ENCODE data around the gene ZMYND15.
A peak's percentile ranks its signal among the peaks of the same experiment; 100 is the strongest.
"Not testable (repeated sequence)": the region's sequence is repeated elsewhere in the genome, so short reads cannot be mapped to it uniquely, and the experiment has no call there.

ZMYND15 gene

DNA sequence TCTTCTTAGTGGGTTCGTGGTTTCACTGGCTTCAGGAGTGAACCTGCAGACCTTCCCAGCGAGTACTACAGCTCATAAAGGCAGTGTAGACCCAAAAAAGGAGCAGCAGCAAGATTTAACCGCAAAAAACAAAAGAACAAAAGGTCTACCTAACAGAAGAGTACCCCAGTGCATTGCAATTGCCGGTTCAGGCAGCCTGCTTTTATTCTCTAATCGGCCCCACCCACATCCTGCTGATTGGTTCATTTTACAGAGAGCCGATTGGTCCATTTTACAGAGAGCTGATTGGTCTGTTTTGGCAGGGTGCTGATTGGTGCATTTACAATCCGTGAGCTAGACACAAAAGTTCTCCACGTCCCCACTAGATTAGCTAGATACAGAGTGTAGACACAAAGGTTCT, 31.2 kb upstream of the ZMYND15 start:
- H3K36me3 Mint-ChIP-seq (ENCODE audit: insufficient read depth), result peaks cover 6% of the 10 kb centered on the region
- H3K4me1 Mint-ChIP-seq, result peaks cover 34% of the 10 kb centered on the region
- DNase-seq (ENCODE audit: low spot score in 2 of 2), result peak in 1 of 2 donors; percentile 61
- H3K9me3 Mint-ChIP-seq, result no peaks in the 10 kb centered on the region
- ATAC-seq (replicated peaks; ENCODE audit: extremely low read depth, poor library complexity, severe bottlenecking), result no peak
- H3K27me3 Mint-ChIP-seq, result no peaks in the 10 kb centered on the region
- H3K4me3 Mint-ChIP-seq, result peak overlapping the region; percentile 46
- no peak overlapping the region for H3K27ac Mint-ChIP-seq (ENCODE audit: low read depth)

GRCh38 chr17:4709794-4710692, 29.6 kb upstream of the ZMYND15 start, which contains the start of gene ARRB2:
TSS of gene ARRB2 (plus strand) at chr17:4710632. CDS start at chr17:4710722, 90 bp downstream.
- H3K4me3 Mint-ChIP-seq, result peak within 1 kb of the TSS; percentile 94
- peaks cover 5% of the 10 kb centered on the region for H3K36me3 Mint-ChIP-seq (ENCODE audit: insufficient read depth)
- DNase-seq (ENCODE audit: low spot score in 2 of 2), result peak; percentile 93 to 98
- H3K4me1 Mint-ChIP-seq, result peaks cover 46% of the 10 kb centered on the region
- H3K9me3 Mint-ChIP-seq, result no peaks in the 10 kb centered on the region
- H3K27ac Mint-ChIP-seq (ENCODE audit: low read depth), result peak within 1 kb of the TSS; percentile 88
- H3K27me3 Mint-ChIP-seq, result no peaks in the 10 kb centered on the region
- ATAC-seq (replicated peaks; ENCODE audit: extremely low read depth, poor library complexity, severe bottlenecking), result peak; percentile 83

DNA sequence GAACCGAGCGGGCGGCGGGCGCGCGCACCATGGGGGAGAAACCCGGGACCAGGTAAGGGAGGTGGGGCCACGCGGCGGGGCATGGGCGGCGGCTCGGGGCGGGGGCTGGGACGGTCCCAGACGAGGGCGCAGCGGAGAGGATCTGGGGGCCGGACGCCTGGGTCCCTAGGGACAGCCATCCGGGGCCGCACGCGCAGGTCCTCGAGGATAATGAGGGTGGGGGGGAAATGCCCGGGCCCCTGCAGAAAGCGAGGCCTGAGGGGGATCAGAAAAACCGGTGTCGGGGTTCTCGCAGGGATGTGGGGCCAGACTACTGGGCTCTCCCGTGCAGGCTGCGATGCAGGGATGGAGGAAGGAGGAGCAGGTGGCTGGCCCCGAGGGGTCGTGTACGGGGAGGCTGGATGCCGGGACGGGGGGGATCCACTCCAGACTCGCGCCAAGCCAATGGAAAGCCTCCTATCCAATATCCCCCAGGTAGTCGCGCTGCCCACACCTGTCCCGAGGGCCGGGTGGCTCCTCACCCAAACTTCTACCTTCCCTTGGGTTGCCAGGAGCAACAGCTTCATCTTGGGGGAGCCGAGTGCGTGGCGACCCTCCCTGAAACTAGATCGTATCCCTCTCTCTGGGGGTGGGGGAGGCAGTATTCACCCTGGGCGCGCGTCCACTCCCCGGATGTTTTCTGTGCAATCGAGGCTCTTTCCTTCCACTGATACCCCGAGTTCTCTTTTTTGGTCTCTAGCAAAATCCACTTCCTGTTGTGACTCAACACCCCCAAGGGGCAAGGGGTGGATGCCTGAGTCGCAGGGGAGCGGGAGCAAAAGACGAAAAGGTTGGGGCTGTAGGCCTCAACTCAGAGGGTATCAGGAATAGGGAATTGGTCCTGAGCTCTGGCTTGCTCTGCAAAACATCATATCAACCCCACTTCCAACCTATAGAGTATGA, 28.7 kb upstream of the ZMYND15 start:
- H3K27me3 Mint-ChIP-seq, result no peaks in the 10 kb centered on the region
- no peaks in the 10 kb centered on the region for H3K9me3 Mint-ChIP-seq
- peak overlapping the region; percentile 94 for H3K4me3 Mint-ChIP-seq
- peaks cover 12% of the 10 kb centered on the region for H3K36me3 Mint-ChIP-seq (ENCODE audit: insufficient read depth)
- H3K27ac Mint-ChIP-seq (ENCODE audit: low read depth), result peak overlapping the region; percentile 88
- DNase-seq (ENCODE audit: low spot score in 2 of 2) (no peak), ATAC-seq (replicated peaks; ENCODE audit: extremely low read depth, poor library complexity, severe bottlenecking) (peak; percentile 1)
- H3K4me1 Mint-ChIP-seq, result peaks cover 53% of the 10 kb centered on the region

DNA sequence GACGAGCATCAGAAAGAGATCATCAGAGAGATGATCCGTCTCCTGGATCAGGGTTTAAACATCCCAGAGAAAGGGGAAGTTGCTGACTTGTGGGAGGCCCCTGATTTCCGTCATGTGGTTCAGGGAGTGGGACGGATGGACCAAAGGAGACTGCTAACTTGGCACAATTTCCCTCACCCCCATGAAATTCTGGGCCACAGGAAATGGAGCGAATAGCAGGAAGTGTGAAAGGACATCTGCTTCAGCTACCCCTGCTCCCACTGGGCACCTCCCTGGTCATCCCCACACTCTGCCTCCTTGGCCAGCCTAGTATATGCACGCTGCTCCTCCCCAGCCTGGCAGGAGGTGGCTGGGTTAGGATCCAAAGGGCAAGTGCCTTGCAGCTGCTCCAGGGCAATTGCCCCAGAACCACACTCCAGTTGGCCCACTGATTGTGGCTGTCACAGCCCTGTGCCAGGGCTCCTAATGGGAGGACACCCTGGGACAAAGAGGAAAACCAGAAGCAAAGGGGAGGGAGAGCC, 27.9 kb upstream of the ZMYND15 start:
- peak overlapping the region; percentile 88 for H3K27ac Mint-ChIP-seq (ENCODE audit: low read depth)
- no peak for DNase-seq (ENCODE audit: low spot score in 2 of 2)
- H3K27me3 Mint-ChIP-seq, result no peaks in the 10 kb centered on the region
- H3K36me3 Mint-ChIP-seq (ENCODE audit: insufficient read depth), result peaks cover 11% of the 10 kb centered on the region
- no peaks in the 10 kb centered on the region for H3K9me3 Mint-ChIP-seq
- peaks cover 53% of the 10 kb centered on the region for H3K4me1 Mint-ChIP-seq
- peak overlapping the region; percentile 94 for H3K4me3 Mint-ChIP-seq
- no peak for ATAC-seq (replicated peaks; ENCODE audit: extremely low read depth, poor library complexity, severe bottlenecking)

DNA sequence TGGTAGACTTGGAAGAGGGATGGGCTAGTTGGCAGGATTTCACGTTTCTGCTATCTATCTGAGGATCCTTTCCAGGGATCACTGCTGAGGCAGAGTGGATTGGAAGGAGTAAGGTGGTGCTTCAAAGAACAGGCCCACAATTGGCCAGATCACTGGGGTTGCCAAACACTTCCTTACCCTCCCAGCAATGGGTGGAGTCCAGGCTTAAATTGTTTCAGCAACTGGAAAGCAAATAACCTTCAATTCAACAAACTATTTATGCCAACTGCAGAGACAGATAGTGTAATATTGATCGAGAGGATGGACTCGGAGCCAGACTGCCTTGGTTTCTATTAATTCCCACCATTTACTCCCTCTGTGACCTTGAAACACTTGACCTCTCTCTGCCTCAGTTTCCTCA, 27.1 kb upstream of the ZMYND15 start:
- Mint-ChIP-seq H3K4me3 (peak overlapping the region; percentile 94), H3K27ac (ENCODE audit: low read depth) (peak overlapping the region; percentile 88), H3K27me3 (no peaks in the 10 kb centered on the region), H3K9me3 (no peaks in the 10 kb centered on the region), H3K36me3 (ENCODE audit: insufficient read depth) (peaks cover 17% of the 10 kb centered on the region), H3K4me1 (peaks cover 60% of the 10 kb centered on the region)
- DNase-seq (ENCODE audit: low spot score in 2 of 2), result no peak
- ATAC-seq (replicated peaks; ENCODE audit: extremely low read depth, poor library complexity, severe bottlenecking), result no peak

GRCh38 chr17:4714340-4715062, 25.1 kb upstream of the ZMYND15 start:
- ATAC-seq (replicated peaks; ENCODE audit: extremely low read depth, poor library complexity, severe bottlenecking); H3K9me3 Mint-ChIP-seq; DNase-seq (ENCODE audit: low spot score in 2 of 2); H3K27me3 Mint-ChIP-seq: not testable (repeated sequence)
- peak overlapping the region; percentile 75 for H3K4me3 Mint-ChIP-seq
- peaks cover 62% of the 10 kb centered on the region for H3K4me1 Mint-ChIP-seq
- H3K27ac Mint-ChIP-seq (ENCODE audit: low read depth), result peak overlapping the region; percentile 88
- peaks cover 35% of the 10 kb centered on the region for H3K36me3 Mint-ChIP-seq (ENCODE audit: insufficient read depth)

GRCh38 chr17:4715063-4715744, 24.4 kb upstream of the ZMYND15 start:
- ATAC-seq (replicated peaks; ENCODE audit: extremely low read depth, poor library complexity, severe bottlenecking), result peak; percentile 16
- H3K9me3 Mint-ChIP-seq, result no peaks in the 10 kb centered on the region
- peak in 1 of 2 donors; percentile 44 for DNase-seq (ENCODE audit: low spot score in 2 of 2)
- H3K36me3 Mint-ChIP-seq (ENCODE audit: insufficient read depth), result peaks cover 40% of the 10 kb centered on the region
- no peaks in the 10 kb centered on the region for H3K27me3 Mint-ChIP-seq
- H3K4me1 Mint-ChIP-seq, result peaks cover 59% of the 10 kb centered on the region
- H3K4me3 Mint-ChIP-seq, result peak overlapping the region; percentile 75
- H3K27ac Mint-ChIP-seq (ENCODE audit: low read depth), result peak overlapping the region; percentile 88

DNA sequence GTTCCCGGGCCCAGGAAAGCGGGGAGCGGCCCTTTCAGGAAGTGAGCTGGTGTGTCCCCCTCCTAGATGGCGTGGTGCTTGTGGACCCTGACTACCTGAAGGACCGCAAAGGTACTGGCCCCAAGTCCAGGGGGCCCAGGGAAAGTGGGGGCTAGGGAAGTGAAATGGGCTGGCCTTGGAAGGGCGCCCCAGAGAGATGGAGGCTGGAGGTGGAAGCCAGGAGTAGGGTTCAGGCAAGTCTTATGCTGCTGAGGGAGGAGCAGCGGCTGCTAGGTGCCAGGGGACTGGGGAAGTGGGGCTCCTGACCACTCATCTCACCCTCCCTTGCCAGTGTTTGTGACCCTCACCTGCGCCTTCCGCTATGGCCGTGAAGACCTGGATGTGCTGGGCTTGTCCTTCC, 23.6 kb upstream of the ZMYND15 start:
- no peaks in the 10 kb centered on the region for H3K27me3 Mint-ChIP-seq
- peak overlapping the region; percentile 88 for H3K27ac Mint-ChIP-seq (ENCODE audit: low read depth)
- peaks cover 46% of the 10 kb centered on the region for H3K36me3 Mint-ChIP-seq (ENCODE audit: insufficient read depth)
- H3K4me1 Mint-ChIP-seq, result peaks cover 59% of the 10 kb centered on the region
- DNase-seq (ENCODE audit: low spot score in 2 of 2), result no peak
- H3K9me3 Mint-ChIP-seq, result no peaks in the 10 kb centered on the region
- no peak for ATAC-seq (replicated peaks; ENCODE audit: extremely low read depth, poor library complexity, severe bottlenecking)
- H3K4me3 Mint-ChIP-seq, result peak overlapping the region; percentile 75

GRCh38 chr17:4717791-4718190, 21.8 kb upstream of the ZMYND15 start:
- peak overlapping the region; percentile 25 for H3K27ac Mint-ChIP-seq (ENCODE audit: low read depth)
- H3K4me1 Mint-ChIP-seq, result peaks cover 55% of the 10 kb centered on the region
- H3K4me3 Mint-ChIP-seq, result peak overlapping the region; percentile 27
- ATAC-seq (replicated peaks; ENCODE audit: extremely low read depth, poor library complexity, severe bottlenecking), result no peak
- no peaks in the 10 kb centered on the region for H3K27me3 Mint-ChIP-seq
- peaks cover 54% of the 10 kb centered on the region for H3K36me3 Mint-ChIP-seq (ENCODE audit: insufficient read depth)
- no peaks in the 10 kb centered on the region for H3K9me3 Mint-ChIP-seq
- DNase-seq (ENCODE audit: low spot score in 2 of 2), result no peak

GRCh38 chr17:4718276-4718675, 21.4 kb upstream of the ZMYND15 start:
- Mint-ChIP-seq H3K9me3 (no peaks in the 10 kb centered on the region), H3K4me1 (peaks cover 55% of the 10 kb centered on the region), H3K36me3 (ENCODE audit: insufficient read depth) (peaks cover 54% of the 10 kb centered on the region), H3K27me3 (no peaks in the 10 kb centered on the region), H3K27ac (ENCODE audit: low read depth) (peak overlapping the region; percentile 25), H3K4me3 (peak overlapping the region; percentile 27)
- DNase-seq (ENCODE audit: low spot score in 2 of 2) (no peak), ATAC-seq (replicated peaks; ENCODE audit: extremely low read depth, poor library complexity, severe bottlenecking) (no peak)

- DNase-seq (ENCODE audit: low spot score in 2 of 2) (no peak), ATAC-seq (replicated peaks; ENCODE audit: extremely low read depth, poor library complexity, severe bottlenecking) (no peak)
- Mint-ChIP-seq H3K9me3 (no peaks in the 10 kb centered on the region), H3K4me1 (peaks cover 49% of the 10 kb centered on the region), H3K27me3 (no peaks in the 10 kb centered on the region), H3K4me3 (no peak overlapping the region), H3K36me3 (ENCODE audit: insufficient read depth) (peaks cover 54% of the 10 kb centered on the region), H3K27ac (ENCODE audit: low read depth) (no peak overlapping the region)
Observed at GRCh38 chr17:4719146-4719545, 20.5 kb upstream of the ZMYND15 start.
